Measurements from ENCODE around the gene FAM163B. TPM values are rescaled to one million over a fixed set of nuclear protein-coding genes. Genes with fewer than 3 reads are reported as not detected.

Gene FAM163B
- total and polyA plus RNA-seq, 5 donors from 2014 or later, result not detected

GRCh38 chr9:133539991-133540697, 69.0 kb downstream of the FAM163B start:
- H3K36me3 ChIP-seq (ENCODE audit: control insufficient read depth, insufficient read depth, low read length), result no peaks in the 10 kb centered on the region
- Mint-ChIP-seq H3K27me3 (peaks cover 4% of the 10 kb centered on the region), H3K4me1 (peaks cover 0 to 3% (median 0%) of the 10 kb centered on the region in 4 donors), H3K27ac (no peak overlapping the region), H3K4me3 (no peak overlapping the region), H3K9me3 (no peaks in the 10 kb centered on the region), H3K36me3 (no peaks in the 10 kb centered on the region)
- H3K4me3 ChIP-seq (ENCODE audit: low read depth, low read length), result no peak overlapping the region
- no peaks in the 10 kb centered on the region for H3K27me3 ChIP-seq (ENCODE audit: control insufficient read depth, insufficient read depth, low read length)
- ATAC-seq (ENCODE audit: low read depth in 2 of 2) (no peak), DNase-seq (no peak)
- no peaks in the 10 kb centered on the region for H3K9me3 ChIP-seq (ENCODE audit: control insufficient read depth in 2 of 2, low read length in 2 of 2)
- no peak overlapping the region for H3K27ac ChIP-seq (ENCODE audit: insufficient read depth, low read length, poor library complexity, severe bottlenecking)
- H3K4me1 ChIP-seq (ENCODE audit: control insufficient read depth, insufficient read depth, low read length, poor library complexity, severe bottlenecking), result no peaks in the 10 kb centered on the region

- H3K27ac Mint-ChIP-seq, result no peak overlapping the region
- H3K9me3 ChIP-seq (ENCODE audit: control insufficient read depth in 2 of 2, low read length in 2 of 2), result no peaks in the 10 kb centered on the region
- ATAC-seq (ENCODE audit: low read depth in 2 of 2) (no peak), DNase-seq (no peak)
- H3K4me3 ChIP-seq (ENCODE audit: low read depth, low read length), result no peak overlapping the region
- H3K27ac ChIP-seq (ENCODE audit: insufficient read depth, low read length, poor library complexity, severe bottlenecking), result no peak overlapping the region
- no peak overlapping the region for H3K4me3 Mint-ChIP-seq
- no peaks in the 10 kb centered on the region for H3K36me3 ChIP-seq (ENCODE audit: control insufficient read depth, insufficient read depth, low read length)
- no peaks in the 10 kb centered on the region for H3K9me3 Mint-ChIP-seq
- no peaks in the 10 kb centered on the region for H3K27me3 ChIP-seq (ENCODE audit: control insufficient read depth, insufficient read depth, low read length)
- no peaks in the 10 kb centered on the region for H3K36me3 Mint-ChIP-seq
- peaks cover 4% of the 10 kb centered on the region for H3K27me3 Mint-ChIP-seq
- no peaks in the 10 kb centered on the region for H3K4me1 ChIP-seq (ENCODE audit: control insufficient read depth, insufficient read depth, low read length, poor library complexity, severe bottlenecking)
- peaks cover 0 to 3% (median 0%) of the 10 kb centered on the region in 4 donors for H3K4me1 Mint-ChIP-seq
Observed at GRCh38 chr9:133538851-133539833, 70.0 kb downstream of the FAM163B start.

GRCh38 chr9:133538176-133538575, 71.0 kb downstream of the FAM163B start:
- H3K4me1 Mint-ChIP-seq, result peaks cover 0 to 8% (median 0%) of the 10 kb centered on the region in 4 donors
- Histone ChIP-seq H3K27me3 (ENCODE audit: control insufficient read depth, insufficient read depth, low read length) (no peaks in the 10 kb centered on the region), H3K27ac (ENCODE audit: insufficient read depth, low read length, poor library complexity, severe bottlenecking) (no peak overlapping the region), H3K4me3 (ENCODE audit: low read depth, low read length) (no peak overlapping the region), H3K4me1 (ENCODE audit: control insufficient read depth, insufficient read depth, low read length, poor library complexity, severe bottlenecking) (peaks cover 4% of the 10 kb centered on the region), H3K9me3 (ENCODE audit: control insufficient read depth in 2 of 2, low read length in 2 of 2) (no peaks in the 10 kb centered on the region), H3K36me3 (ENCODE audit: control insufficient read depth, insufficient read depth, low read length) (no peaks in the 10 kb centered on the region)
- H3K9me3 Mint-ChIP-seq, result peaks cover 0 to 1% (median 0%) of the 10 kb centered on the region in 7 donors
- DNase-seq (no peak), ATAC-seq (ENCODE audit: low read depth in 2 of 2) (no peak)
- H3K4me3 Mint-ChIP-seq, result no peak overlapping the region
- H3K36me3 Mint-ChIP-seq, result no peaks in the 10 kb centered on the region
- H3K27me3 Mint-ChIP-seq, result peaks cover 7% of the 10 kb centered on the region
- H3K27ac Mint-ChIP-seq, result no peak overlapping the region

GRCh38 chr9:133537257-133537656, 71.9 kb downstream of the FAM163B start:
- H3K27me3 ChIP-seq (ENCODE audit: control insufficient read depth, insufficient read depth, low read length), result no peaks in the 10 kb centered on the region
- Mint-ChIP-seq H3K27me3 (peaks cover 9% of the 10 kb centered on the region), H3K9me3 (peaks cover 0 to 1% (median 0%) of the 10 kb centered on the region in 7 donors), H3K27ac (no peak overlapping the region), H3K4me1 (peaks cover 0 to 9% (median 0%) of the 10 kb centered on the region in 4 donors), H3K36me3 (no peaks in the 10 kb centered on the region), H3K4me3 (no peak overlapping the region)
- no peaks in the 10 kb centered on the region for H3K9me3 ChIP-seq (ENCODE audit: control insufficient read depth in 2 of 2, low read length in 2 of 2)
- ATAC-seq (ENCODE audit: low read depth in 2 of 2) (no peak), DNase-seq (no peak)
- H3K4me1 ChIP-seq (ENCODE audit: control insufficient read depth, insufficient read depth, low read length, poor library complexity, severe bottlenecking), result peaks cover 4% of the 10 kb centered on the region
- H3K4me3 ChIP-seq (ENCODE audit: low read depth, low read length), result no peak overlapping the region
- H3K36me3 ChIP-seq (ENCODE audit: control insufficient read depth, insufficient read depth, low read length), result no peaks in the 10 kb centered on the region
- H3K27ac ChIP-seq (ENCODE audit: insufficient read depth, low read length, poor library complexity, severe bottlenecking), result no peak overlapping the region

- no peaks in the 10 kb centered on the region for H3K36me3 ChIP-seq (ENCODE audit: control insufficient read depth, insufficient read depth, low read length)
- no peak for ATAC-seq (ENCODE audit: low read depth in 2 of 2)
- Mint-ChIP-seq H3K36me3 (no peaks in the 10 kb centered on the region), H3K4me1 (peaks cover 0 to 9% (median 0%) of the 10 kb centered on the region in 4 donors), H3K4me3 (no peak overlapping the region), H3K9me3 (peaks cover 0 to 1% (median 0%) of the 10 kb centered on the region in 7 donors), H3K27ac (no peak overlapping the region), H3K27me3 (peaks cover 9% of the 10 kb centered on the region)
- H3K27ac ChIP-seq (ENCODE audit: insufficient read depth, low read length, poor library complexity, severe bottlenecking), result no peak overlapping the region
- H3K9me3 ChIP-seq (ENCODE audit: control insufficient read depth in 2 of 2, low read length in 2 of 2), result no peaks in the 10 kb centered on the region
- peaks cover 4% of the 10 kb centered on the region for H3K4me1 ChIP-seq (ENCODE audit: control insufficient read depth, insufficient read depth, low read length, poor library complexity, severe bottlenecking)
- DNase-seq, result no peak
- no peaks in the 10 kb centered on the region for H3K27me3 ChIP-seq (ENCODE audit: control insufficient read depth, insufficient read depth, low read length)
- H3K4me3 ChIP-seq (ENCODE audit: low read depth, low read length), result no peak overlapping the region
Observed at GRCh38 chr9:133536536-133536935, 72.7 kb downstream of the FAM163B start.

GRCh38 chr9:133536080-133536479, 73.1 kb downstream of the FAM163B start:
- no peaks in the 10 kb centered on the region for H3K9me3 ChIP-seq (ENCODE audit: control insufficient read depth in 2 of 2, low read length in 2 of 2)
- H3K36me3 ChIP-seq (ENCODE audit: control insufficient read depth, insufficient read depth, low read length), result no peaks in the 10 kb centered on the region
- no peak overlapping the region for H3K4me3 ChIP-seq (ENCODE audit: low read depth, low read length)
- no peak overlapping the region for H3K27ac ChIP-seq (ENCODE audit: insufficient read depth, low read length, poor library complexity, severe bottlenecking)
- Mint-ChIP-seq H3K4me3 (no peak overlapping the region), H3K36me3 (no peaks in the 10 kb centered on the region), H3K27me3 (peaks cover 9% of the 10 kb centered on the region), H3K4me1 (peaks cover 0 to 9% (median 0%) of the 10 kb centered on the region in 4 donors), H3K27ac (no peak overlapping the region), H3K9me3 (peaks cover 0 to 1% (median 0%) of the 10 kb centered on the region in 7 donors)
- no peaks in the 10 kb centered on the region for H3K27me3 ChIP-seq (ENCODE audit: control insufficient read depth, insufficient read depth, low read length)
- DNase-seq (no peak), ATAC-seq (ENCODE audit: low read depth in 2 of 2) (no peak)
- H3K4me1 ChIP-seq (ENCODE audit: control insufficient read depth, insufficient read depth, low read length, poor library complexity, severe bottlenecking), result peaks cover 4% of the 10 kb centered on the region

- no peak overlapping the region for H3K4me3 Mint-ChIP-seq
- Histone ChIP-seq H3K9me3 (ENCODE audit: control insufficient read depth in 2 of 2, low read length in 2 of 2) (no peaks in the 10 kb centered on the region), H3K27me3 (ENCODE audit: control insufficient read depth, insufficient read depth, low read length) (no peaks in the 10 kb centered on the region), H3K27ac (ENCODE audit: insufficient read depth, low read length, poor library complexity, severe bottlenecking) (no peak overlapping the region), H3K4me3 (ENCODE audit: low read depth, low read length) (no peak overlapping the region), H3K36me3 (ENCODE audit: control insufficient read depth, insufficient read depth, low read length) (no peaks in the 10 kb centered on the region), H3K4me1 (ENCODE audit: control insufficient read depth, insufficient read depth, low read length, poor library complexity, severe bottlenecking) (peaks cover 4% of the 10 kb centered on the region)
- H3K27ac Mint-ChIP-seq, result no peak overlapping the region
- no peaks in the 10 kb centered on the region for H3K36me3 Mint-ChIP-seq
- DNase-seq, result no peak
- peaks cover 0 to 1% (median 0%) of the 10 kb centered on the region in 7 donors for H3K9me3 Mint-ChIP-seq
- ATAC-seq (ENCODE audit: low read depth in 2 of 2), result no peak
- H3K27me3 Mint-ChIP-seq, result peaks cover 9% of the 10 kb centered on the region
- H3K4me1 Mint-ChIP-seq, result peaks cover 0 to 8% (median 0%) of the 10 kb centered on the region in 4 donors
Observed at GRCh38 chr9:133535306-133535877, 73.8 kb downstream of the FAM163B start.

All from CD4-positive, CD25-positive, alpha-beta regulatory T cell (primary cell).